A172 (cell line): ENCODE results near the gene OTOR. TPM values are rescaled to one million over a fixed set of nuclear protein-coding genes. Genes with fewer than 3 reads are reported as not detected.
A peak's percentile ranks its signal among the peaks of the same experiment; 100 is the strongest.

ENCODE experiments used
- DNase-seq: peaks from one replicate; pipeline ENCODE4 v3.0.0-alpha.2; 2015; ENCODE audit warnings: low spot score
- total RNA-seq: library from RNA; depleted of rRNA; stranded (reverse); fragments of >200 nt; shearing (Covaris generic); gene quantifications from 2 replicates; pipeline ENCODE4 v1.2.3, GENCODE V29; 2014; rRNA removed

The OTOR gene
- total RNA-seq, 1 experiment from 2014 or later: not detected

- DNase-seq: no peak
These were observed 1.4 kb downstream of the OTOR start for GRCh38 chr20:16749573-16749972.

- DNase-seq: no peak
These were observed 3.9 kb downstream of the OTOR start for GRCh38 chr20:16752082-16752481.

- DNase-seq: no peak
These were observed 4.7 kb downstream of the OTOR start for GRCh38 chr20:16752901-16753300.

GRCh38 chr20:16758454-16759180 lies 10.5 kb downstream of the OTOR start:
- DNase-seq: no peak

GRCh38 chr20:16759181-16759563 lies 11.0 kb downstream of the OTOR start:
- no peak for DNase-seq

GRCh38 chr20:16760431-16761304 lies 12.5 kb downstream of the OTOR start:
- DNase-seq: no peak

GRCh38 chr20:16761305-16761829 lies 13.2 kb downstream of the OTOR start:
- DNase-seq: peak; percentile 67

- DNase-seq: no peak
These were observed 16.4 kb downstream of the OTOR start for GRCh38 chr20:16764560-16764959.

GRCh38 chr20:16771213-16771612 lies 23.1 kb downstream of the OTOR start:
- no peak for DNase-seq

GRCh38 chr20:16775961-16776360 lies 27.8 kb downstream of the OTOR start:
- no peak for DNase-seq

- DNase-seq: no peak
These were observed 29.0 kb downstream of the OTOR start for GRCh38 chr20:16777126-16777525.

- DNase-seq: no peak
These were observed 30.0 kb downstream of the OTOR start for GRCh38 chr20:16778159-16778558.

GRCh38 chr20:16781496-16781895 lies 33.3 kb downstream of the OTOR start:
- DNase-seq: no peak

- DNase-seq: no peak
These were observed 37.1 kb downstream of the OTOR start for GRCh38 chr20:16785226-16785625.

Other genes starting within 250 kb of the OTOR start
- 11.2 and 12.6 TPM in 2 replicates for gene KIF16B, start 174.9 kb upstream of the OTOR start, total RNA-seq
- gene SNRPB2, start 18.3 kb upstream of the OTOR start, total RNA-seq: 120 and 134 TPM in 2 replicates